ENCODE results near the gene PRICKLE2.

DNA sequence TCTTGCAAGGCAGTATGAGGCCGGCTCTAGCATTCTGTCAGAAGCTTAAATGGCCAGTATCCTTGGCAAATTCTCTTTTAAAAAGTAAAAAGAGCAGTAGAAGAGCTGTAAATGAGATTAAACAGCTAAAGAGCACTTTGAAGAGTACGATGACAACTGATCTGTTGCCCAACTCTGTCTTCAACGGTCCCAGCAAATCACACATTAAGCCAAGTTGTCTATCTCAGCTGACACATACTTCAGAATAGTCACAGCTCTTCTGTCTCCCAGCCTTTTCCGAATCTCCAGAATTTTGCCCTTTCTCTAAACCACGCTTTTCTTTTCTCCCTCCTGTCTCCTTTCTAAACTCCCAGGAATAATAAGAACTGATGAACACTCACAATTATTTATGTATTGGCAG lies 51.7 kb downstream of the PRICKLE2 start:
- TF ChIP-seq, protein P1, sequence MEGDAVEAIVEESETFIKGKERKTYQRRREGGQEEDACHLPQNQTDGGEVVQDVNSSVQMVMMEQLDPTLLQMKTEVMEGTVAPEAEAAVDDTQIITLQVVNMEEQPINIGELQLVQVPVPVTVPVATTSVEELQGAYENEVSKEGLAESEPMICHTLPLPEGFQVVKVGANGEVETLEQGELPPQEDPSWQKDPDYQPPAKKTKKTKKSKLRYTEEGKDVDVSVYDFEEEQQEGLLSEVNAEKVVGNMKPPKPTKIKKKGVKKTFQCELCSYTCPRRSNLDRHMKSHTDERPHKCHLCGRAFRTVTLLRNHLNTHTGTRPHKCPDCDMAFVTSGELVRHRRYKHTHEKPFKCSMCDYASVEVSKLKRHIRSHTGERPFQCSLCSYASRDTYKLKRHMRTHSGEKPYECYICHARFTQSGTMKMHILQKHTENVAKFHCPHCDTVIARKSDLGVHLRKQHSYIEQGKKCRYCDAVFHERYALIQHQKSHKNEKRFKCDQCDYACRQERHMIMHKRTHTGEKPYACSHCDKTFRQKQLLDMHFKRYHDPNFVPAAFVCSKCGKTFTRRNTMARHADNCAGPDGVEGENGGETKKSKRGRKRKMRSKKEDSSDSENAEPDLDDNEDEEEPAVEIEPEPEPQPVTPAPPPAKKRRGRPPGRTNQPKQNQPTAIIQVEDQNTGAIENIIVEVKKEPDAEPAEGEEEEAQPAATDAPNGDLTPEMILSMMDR (IDR thresholded peaks at IDR 0.05), result no peak
- TF ChIP-seq POLR2A (IDR thresholded peaks at IDR 0.05) (no peak), POLR2AphosphoS5 (IDR thresholded peaks at IDR 0.05) (no peak)

All from gastroesophageal sphincter (tissue), 3 donors.